Measurements from ENCODE around the gene CAPN13. TPM values are rescaled to one million over a fixed set of nuclear protein-coding genes. Genes with fewer than 3 reads are reported as not detected.
A peak's percentile ranks its signal among the peaks of the same experiment; 100 is the strongest.

Gene CAPN13
- total and polyA plus RNA-seq, 2 of the 4 experiments (the other 2 are of a cell fraction): not detected

DNA sequence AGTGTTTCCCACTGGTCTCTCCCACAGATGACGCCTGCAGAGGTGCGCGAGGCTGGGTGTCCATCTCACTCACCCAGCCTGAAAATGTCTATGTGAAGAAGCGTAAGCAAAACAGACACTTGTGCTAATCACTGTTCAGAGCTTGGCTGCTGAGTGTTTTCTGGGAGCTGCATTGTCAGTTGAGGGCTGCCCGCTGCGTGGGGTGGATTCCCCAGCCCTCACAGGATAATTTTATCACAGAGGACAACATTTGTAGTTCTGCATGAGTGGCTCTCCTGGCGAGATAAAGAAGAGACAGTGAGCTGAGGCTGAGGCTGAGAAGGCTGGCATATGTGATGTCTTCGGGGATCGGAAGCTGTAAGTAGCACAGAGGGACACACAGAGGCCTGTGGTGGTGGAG lies 16.2 kb upstream of the CAPN13 start:
- Histone ChIP-seq H3K4me3 (ENCODE audit: insufficient read depth, low read depth, low read length) (no peak overlapping the region), H3K9ac (ENCODE audit: low read depth, low read length) (no peak overlapping the region), H3K79me1 (ENCODE audit: low read depth in 1 of 2, low read length in 2 of 2) (no peaks in the 10 kb centered on the region), H2BK15ac (ENCODE audit: low read depth, low read length) (no peak overlapping the region), H3K23ac (ENCODE audit: low read depth, low read length) (no peak overlapping the region), H4K5ac (ENCODE audit: low read depth, low read length) (no peak overlapping the region), H3K9me3 (ENCODE audit: control insufficient read depth, insufficient read depth, low read length) (no peaks in the 10 kb centered on the region), H2BK5ac (ENCODE audit: low read depth, low read length, poor library complexity, severe bottlenecking) (no peak overlapping the region), H3K27ac (ENCODE audit: insufficient read depth, low read length) (no peak overlapping the region), H3K4me2 (ENCODE audit: low read depth, low read length) (no peak overlapping the region), H3K9me1 (ENCODE audit: insufficient read depth, low read length) (no peaks in the 10 kb centered on the region), H4K20me1 (ENCODE audit: insufficient read depth, low read length) (no peaks in the 10 kb centered on the region), H3K4ac (ENCODE audit: low read depth, low read length) (no peak overlapping the region), H3K56ac (ENCODE audit: extremely low read depth, insufficient read depth, low read length) (no peak overlapping the region), H2AK9ac (replicated peaks; ENCODE audit: low read depth, low read length, poor library complexity) (no peak overlapping the region), H4K91ac (ENCODE audit: insufficient read depth, low read depth, low read length) (no peak overlapping the region), H3K14ac (replicated peaks; ENCODE audit: low read depth, low read length) (no peak overlapping the region), H3K27me3 (ENCODE audit: control insufficient read depth, insufficient read depth, low read length) (no peaks in the 10 kb centered on the region), H2BK20ac (ENCODE audit: low read depth, low read length) (no peak overlapping the region), H2AK5ac (ENCODE audit: low read depth, low read length) (no peak overlapping the region), H3K18ac (ENCODE audit: low read depth, low read length) (no peak overlapping the region), H2BK120ac (ENCODE audit: low read depth, low read length) (no peak overlapping the region), H4K8ac (ENCODE audit: low read depth in 2 of 2, low read length in 2 of 2) (no peak overlapping the region), H3K4me1 (ENCODE audit: control insufficient read depth, insufficient read depth, low read length) (no peaks in the 10 kb centered on the region), H2AFZ (replicated peaks; ENCODE audit: low read length, poor library complexity) (peak overlapping the region; percentile 2), H3K36me3 (ENCODE audit: control insufficient read depth, insufficient read depth, low read length) (no peaks in the 10 kb centered on the region)
- dilution Hi-C loops (cut with HindIII; ENCODE audit: low sequenced_read_pairs, unreplicated experiment) (no loop called here), in situ Hi-C loops (cut with MboI; ENCODE audit: low sequenced_read_pairs) (no loop called here), intact Hi-C loops (cut with micrococcal nuclease) (no loop called here)
- BruUV-seq (replicated peaks): no TSS peak
- POLR2A ChIA-PET (ENCODE audit: unreplicated experiment): no interaction called here
- CTCF ChIA-PET: no interaction called here
- TF ChIP-seq MAFK (IDR thresholded peaks at IDR 0.05; ENCODE audit: low read depth, low read length): no peak
- TF ChIP-seq, protein P1, sequence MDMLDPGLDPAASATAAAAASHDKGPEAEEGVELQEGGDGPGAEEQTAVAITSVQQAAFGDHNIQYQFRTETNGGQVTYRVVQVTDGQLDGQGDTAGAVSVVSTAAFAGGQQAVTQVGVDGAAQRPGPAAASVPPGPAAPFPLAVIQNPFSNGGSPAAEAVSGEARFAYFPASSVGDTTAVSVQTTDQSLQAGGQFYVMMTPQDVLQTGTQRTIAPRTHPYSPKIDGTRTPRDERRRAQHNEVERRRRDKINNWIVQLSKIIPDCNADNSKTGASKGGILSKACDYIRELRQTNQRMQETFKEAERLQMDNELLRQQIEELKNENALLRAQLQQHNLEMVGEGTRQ (IDR thresholded peaks at IDR 0.05; ENCODE audit: low read depth, low read length): no peak
- TF ChIP-seq CHD1 (IDR thresholded peaks at IDR 0.05; ENCODE audit: low read depth, low read length): no peak
- TF ChIP-seq RFX5 (IDR thresholded peaks at IDR 0.05; ENCODE audit: low read depth, low read length): no peak
- no peak for TF ChIP-seq MAZ (IDR thresholded peaks at IDR 0.05; ENCODE audit: borderline replicate concordance, low read depth, low read length)
- TF ChIP-seq FOS (IDR thresholded peaks at IDR 0.05; ENCODE audit: low read depth, low read length): no peak
- TF ChIP-seq, protein P2, sequence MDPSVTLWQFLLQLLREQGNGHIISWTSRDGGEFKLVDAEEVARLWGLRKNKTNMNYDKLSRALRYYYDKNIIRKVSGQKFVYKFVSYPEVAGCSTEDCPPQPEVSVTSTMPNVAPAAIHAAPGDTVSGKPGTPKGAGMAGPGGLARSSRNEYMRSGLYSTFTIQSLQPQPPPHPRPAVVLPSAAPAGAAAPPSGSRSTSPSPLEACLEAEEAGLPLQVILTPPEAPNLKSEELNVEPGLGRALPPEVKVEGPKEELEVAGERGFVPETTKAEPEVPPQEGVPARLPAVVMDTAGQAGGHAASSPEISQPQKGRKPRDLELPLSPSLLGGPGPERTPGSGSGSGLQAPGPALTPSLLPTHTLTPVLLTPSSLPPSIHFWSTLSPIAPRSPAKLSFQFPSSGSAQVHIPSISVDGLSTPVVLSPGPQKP (IDR thresholded peaks at IDR 0.05; ENCODE audit: borderline replicate concordance, low read depth, low read length): no peak
- TF ChIP-seq CEBPB (IDR thresholded peaks at IDR 0.05; ENCODE audit: low read depth, low read length): no peak
- no peak for TF ChIP-seq POLR2A (IDR thresholded peaks at IDR 0.05; ENCODE audit: low read depth, low read length)
- TF ChIP-seq RAD21 (IDR thresholded peaks at IDR 0.05; ENCODE audit: low read length): no peak
- no peak for TF ChIP-seq BHLHE40 (IDR thresholded peaks at IDR 0.05; ENCODE audit: low read depth, low read length)
- TF ChIP-seq NFE2L2 (IDR thresholded peaks at IDR 0.05; ENCODE audit: low read depth, low read length): no peak
- no peak for TF ChIP-seq RCOR1 (IDR thresholded peaks at IDR 0.05; ENCODE audit: insufficient replicate concordance, low read length)
- ATAC-seq (ENCODE audit: low read depth) (no peak), DNase-seq (no peak)
- WGBS, 2 experiments (ENCODE audit: extremely low coverage in 2 of 2, insufficient read length in 1 of 2): 92% methylated on average over 2 of the region's 9 CpGs; no CpG with 5 or more reads in 1 of the 2 experiments
